Large intestine (tissue), 3 donors: ENCODE measurements around the gene PLCG2. TPM values are rescaled to one million over a fixed set of nuclear protein-coding genes. Genes with fewer than 3 reads are reported as not detected.

Experiments used
- DNase-seq, 2 donors: peaks; one replicate each; pipeline versions ENCODE4 v3.0.0 to v3.0.0-alpha.2; 2013
- H3K27ac ChIP-seq: one replicate; pipeline ENCODE4 v1.5.1; 2013; ENCODE audit warnings: low read length
- H3K27me3 ChIP-seq: 2 replicates; pipeline ENCODE4 v1.6.1; 2013; ENCODE audit warnings: low read length; ENCODE audit not compliant: control insufficient read depth, insufficient read depth
- H3K36me3 ChIP-seq: 2 replicates; pipeline ENCODE4 v1.6.1; 2013; ENCODE audit warnings: low read length; ENCODE audit not compliant: control insufficient read depth, insufficient read depth
- H3K4me1 ChIP-seq: one replicate; pipeline ENCODE4 v1.6.1; 2013; ENCODE audit warnings: low read length; ENCODE audit not compliant: control insufficient read depth, insufficient read depth
- H3K4me3 ChIP-seq: one replicate; pipeline ENCODE4 v1.5.1; 2013; ENCODE audit warnings: low read length
- H3K9me3 ChIP-seq: one replicate; pipeline ENCODE4 v1.6.1; 2013; ENCODE audit warnings: mild to moderate bottlenecking, low read depth, low read length, moderate library complexity; ENCODE audit not compliant: control insufficient read depth
- WGBS: methylation state at CpG from one replicate; pipeline ENCODE4 v1.1.5; 2013; ENCODE audit warnings: low lambda C conversion rate; ENCODE audit not compliant: insufficient coverage; 5-methylcytosine and 5-hydroxymethylcytosine counted together
- polyA plus RNA-seq: library from polyadenylated mRNA; unstranded; fragments of 120-200 nt; gene quantifications from one replicate; pipeline ENCODE4 v1.2.1, GENCODE V29; 2013

PLCG2 gene
- polyA plus RNA-seq, 1 donor = 20.4 TPM

GRCh38 chr16:81814751-81815428, 35.8 kb downstream of the PLCG2 start:
- Histone ChIP-seq H3K27ac (no peak overlapping the region), H3K4me1 (no peaks in the 10 kb centered on the region), H3K36me3 (no peaks in the 10 kb centered on the region), H3K27me3 (no peaks in the 10 kb centered on the region), H3K9me3 (no peaks in the 10 kb centered on the region), H3K4me3 (no peak overlapping the region)
- no peak for DNase-seq
- no CpG with 5 or more reads among the region's 5 CpGs for WGBS

GRCh38 chr16:81815429-81815766, 36.3 kb downstream of the PLCG2 start:
- Histone ChIP-seq H3K27ac (no peak overlapping the region), H3K27me3 (no peaks in the 10 kb centered on the region), H3K4me1 (no peaks in the 10 kb centered on the region), H3K36me3 (no peaks in the 10 kb centered on the region), H3K4me3 (no peak overlapping the region), H3K9me3 (no peaks in the 10 kb centered on the region)
- no peak for DNase-seq
- WGBS = no CpG with 5 or more reads among the region's 5 CpGs

- no peaks in the 10 kb centered on the region for H3K9me3 ChIP-seq
- H3K27me3 ChIP-seq = no peaks in the 10 kb centered on the region
- WGBS = no CpG with 5 or more reads among the region's 2 CpGs
- H3K4me1 ChIP-seq = no peaks in the 10 kb centered on the region
- H3K4me3 ChIP-seq = no peak overlapping the region
- H3K36me3 ChIP-seq = no peaks in the 10 kb centered on the region
- H3K27ac ChIP-seq = no peak overlapping the region
- DNase-seq = no peak
Measured at GRCh38 chr16:81816351-81816750, 37.3 kb downstream of the PLCG2 start.

GRCh38 chr16:81816793-81817210, 37.7 kb downstream of the PLCG2 start:
- WGBS = no CpG with 5 or more reads among the region's 8 CpGs
- H3K4me1 ChIP-seq = no peaks in the 10 kb centered on the region
- H3K4me3 ChIP-seq = no peak overlapping the region
- H3K27ac ChIP-seq = no peak overlapping the region
- H3K27me3 ChIP-seq = no peaks in the 10 kb centered on the region
- no peak for DNase-seq
- H3K9me3 ChIP-seq = no peaks in the 10 kb centered on the region
- no peaks in the 10 kb centered on the region for H3K36me3 ChIP-seq

- H3K36me3 ChIP-seq = no peaks in the 10 kb centered on the region
- H3K27ac ChIP-seq = no peak overlapping the region
- no peaks in the 10 kb centered on the region for H3K4me1 ChIP-seq
- DNase-seq = no peak
- H3K4me3 ChIP-seq = no peak overlapping the region
- H3K9me3 ChIP-seq = no peaks in the 10 kb centered on the region
- no peaks in the 10 kb centered on the region for H3K27me3 ChIP-seq
- WGBS = no CpG with 5 or more reads among the region's 8 CpGs
Measured at GRCh38 chr16:81817296-81817695, 38.2 kb downstream of the PLCG2 start.

GRCh38 chr16:81817789-81818567, 38.9 kb downstream of the PLCG2 start:
- no peaks in the 10 kb centered on the region for H3K4me1 ChIP-seq
- H3K4me3 ChIP-seq = no peak overlapping the region
- WGBS = no CpG with 5 or more reads among the region's 12 CpGs
- no peak for DNase-seq
- H3K27ac ChIP-seq = no peak overlapping the region
- no peaks in the 10 kb centered on the region for H3K27me3 ChIP-seq
- no peaks in the 10 kb centered on the region for H3K36me3 ChIP-seq
- no peaks in the 10 kb centered on the region for H3K9me3 ChIP-seq

GRCh38 chr16:81818568-81818896, 39.4 kb downstream of the PLCG2 start:
- H3K4me1 ChIP-seq = no peaks in the 10 kb centered on the region
- H3K27ac ChIP-seq = no peak overlapping the region
- WGBS = no CpG with 5 or more reads among the region's 1 CpG
- DNase-seq = no peak
- no peak overlapping the region for H3K4me3 ChIP-seq
- H3K27me3 ChIP-seq = no peaks in the 10 kb centered on the region
- H3K36me3 ChIP-seq = no peaks in the 10 kb centered on the region
- H3K9me3 ChIP-seq = no peaks in the 10 kb centered on the region

- H3K27ac ChIP-seq = no peak overlapping the region
Measured at GRCh38 chr16:81818905-81819304, 39.8 kb downstream of the PLCG2 start.

GRCh38 chr16:81821436-81822128, 42.5 kb downstream of the PLCG2 start:
- Histone ChIP-seq H3K27ac (no peak overlapping the region), H3K4me1 (no peaks in the 10 kb centered on the region), H3K9me3 (no peaks in the 10 kb centered on the region), H3K4me3 (no peak overlapping the region), H3K27me3 (no peaks in the 10 kb centered on the region), H3K36me3 (no peaks in the 10 kb centered on the region)
- no CpG with 5 or more reads among the region's 10 CpGs for WGBS
- DNase-seq = no peak

More at GRCh38 chr16:81818905-81819304, 39.8 kb downstream of the PLCG2 start:
- Histone ChIP-seq H3K36me3 (no peaks in the 10 kb centered on the region), H3K4me1 (no peaks in the 10 kb centered on the region), H3K27me3 (no peaks in the 10 kb centered on the region), H3K4me3 (no peak overlapping the region), H3K9me3 (no peaks in the 10 kb centered on the region)
- no CpG with 5 or more reads among the region's 4 CpGs for WGBS
- no peak for DNase-seq

GRCh38 chr16:81823111-81823510, 44.0 kb downstream of the PLCG2 start:
- no peaks in the 10 kb centered on the region for H3K4me1 ChIP-seq
- no peak overlapping the region for H3K27ac ChIP-seq
- no peaks in the 10 kb centered on the region for H3K27me3 ChIP-seq
- no peaks in the 10 kb centered on the region for H3K36me3 ChIP-seq
- no peak overlapping the region for H3K4me3 ChIP-seq
- DNase-seq = no peak
- no peaks in the 10 kb centered on the region for H3K9me3 ChIP-seq
- no CpG with 5 or more reads among the region's 8 CpGs for WGBS
